SIG-M5 treated with dmso at 0.1 percent for 504 hours (cell line): Measurements from ENCODE around the gene TMEM238L.
A peak's percentile ranks its signal among the peaks of the same experiment; 100 is the strongest.
"Not testable (repeated sequence)": the region's sequence is repeated elsewhere in the genome, so short reads cannot be mapped to it uniquely, and the experiment has no call there.

ENCODE experiments used
- DNase-seq: peaks from one replicate; lab custom pipeline; 2025; ENCODE audit not compliant: unreplicated experiment; lab: John Stamatoyannopoulos, UW

The TMEM238L gene, protein sequence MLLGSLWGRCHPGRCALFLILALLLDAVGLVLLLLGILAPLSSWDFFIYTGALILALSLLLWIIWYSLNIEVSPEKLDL

DNA sequence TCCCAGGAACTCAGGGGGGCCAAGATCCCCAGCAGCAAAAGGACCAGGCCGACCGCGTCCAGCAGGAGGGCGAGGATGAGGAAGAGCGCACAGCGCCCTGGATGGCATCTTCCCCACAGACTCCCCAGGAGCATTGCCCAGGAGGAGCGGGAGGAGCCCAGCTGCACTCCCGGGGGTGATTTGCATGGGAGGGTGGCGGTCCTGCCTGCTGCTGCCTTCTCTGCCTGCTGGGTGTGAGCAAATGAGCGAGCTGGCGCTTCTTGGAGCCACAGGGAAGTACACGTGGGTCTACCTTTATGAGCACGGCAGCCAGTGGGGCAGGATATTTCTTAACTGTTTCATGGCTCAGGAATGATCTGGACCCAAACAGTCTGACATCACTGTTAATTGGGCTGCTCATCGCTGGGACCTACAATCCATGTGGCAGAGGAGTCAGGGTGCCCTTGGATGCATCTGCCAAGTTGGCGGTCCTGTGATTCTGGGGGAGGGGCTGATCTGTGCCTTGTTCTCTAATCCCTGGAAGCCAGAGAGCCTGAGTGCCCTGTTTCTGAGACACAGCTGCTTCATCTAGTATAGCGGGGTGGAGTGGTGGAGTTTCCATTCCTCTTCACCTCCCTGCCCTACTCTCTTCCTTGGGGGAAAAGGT is at the start of gene TMEM238L:
Gene TMEM238L, minus strand, starts transcription at position 270 of the 646 bp plus-strand sequence. Its CDS starts 136 bp downstream, at position 134.
- no peak for DNase-seq

DNA sequence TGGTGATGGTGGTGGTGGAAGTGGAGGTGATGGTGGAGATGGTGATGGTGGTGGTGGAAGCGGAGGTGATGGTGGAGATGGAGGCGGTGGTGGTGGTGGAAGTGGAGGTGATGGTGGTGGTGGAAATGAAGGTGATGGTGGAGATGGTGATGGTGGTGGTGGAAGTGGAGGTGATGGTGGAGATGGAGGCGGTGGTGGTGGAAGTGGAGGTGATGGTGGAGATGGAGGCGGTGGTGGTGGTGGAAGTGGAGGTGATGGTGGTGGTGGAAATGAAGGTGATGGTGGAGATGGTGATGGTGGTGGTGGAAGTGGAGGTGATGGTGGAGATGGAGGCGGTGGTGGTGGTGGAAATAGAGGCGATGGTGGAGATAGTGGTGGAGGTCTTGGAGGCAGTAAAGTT is 42.7 kb upstream of the TMEM238L start:
- not testable (repeated sequence) for DNase-seq

DNA sequence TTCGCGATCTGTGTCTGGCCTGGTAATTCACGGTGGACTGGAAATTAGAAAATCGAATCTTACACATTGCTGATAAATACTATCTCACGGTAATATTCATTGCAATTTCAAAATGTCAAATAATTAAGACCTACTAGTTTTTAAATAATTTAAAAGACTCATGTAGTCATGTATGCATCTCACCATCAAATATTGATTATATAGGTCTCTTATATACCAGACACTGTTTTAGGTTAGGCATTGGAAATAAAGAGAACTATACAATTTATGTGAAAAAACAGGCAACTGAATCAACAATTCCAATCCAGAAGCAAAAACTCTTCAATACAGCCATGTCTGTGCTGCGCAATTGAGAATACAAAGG is 41.5 kb upstream of the TMEM238L start:
- DNase-seq = no peak

DNA sequence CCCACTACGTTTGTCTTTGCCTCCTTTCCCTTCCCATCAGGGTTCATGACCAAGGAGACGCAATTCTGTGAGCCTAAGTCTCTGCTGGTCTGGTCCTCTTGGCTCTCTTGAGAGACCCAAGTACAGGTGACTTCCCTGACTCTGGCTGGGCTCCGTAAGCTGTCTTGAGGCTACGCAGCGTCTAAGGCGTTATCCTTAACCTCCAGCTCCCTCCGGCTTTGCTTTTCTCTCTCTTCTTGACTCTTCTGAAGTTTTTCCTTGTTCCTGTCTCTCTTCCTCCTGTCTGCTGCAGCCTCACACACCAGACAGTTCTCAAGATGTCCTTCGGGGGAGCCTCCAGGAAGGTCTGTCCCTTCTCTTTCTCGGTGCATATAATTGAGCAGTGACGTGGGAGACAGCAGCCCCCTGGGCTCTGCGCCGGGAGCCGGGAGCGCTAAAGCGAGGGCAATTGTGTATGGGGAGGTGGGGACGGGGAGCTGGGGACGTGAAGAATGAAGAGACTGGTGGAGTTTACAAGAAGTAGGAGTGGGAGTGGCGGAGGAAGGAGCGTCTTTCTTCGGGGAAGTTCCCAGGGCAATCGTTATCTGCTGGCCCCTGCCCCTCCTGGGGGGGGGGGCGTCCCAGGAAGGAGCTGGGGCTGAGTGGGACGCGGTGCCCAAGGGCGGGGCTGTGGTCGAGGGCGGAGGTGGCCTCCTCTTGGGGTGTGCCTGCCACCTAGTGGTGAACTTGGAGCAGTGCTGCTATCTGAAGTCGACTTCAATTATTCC is 40.9 kb upstream of the TMEM238L start:
- peak; percentile 53 for DNase-seq

DNA sequence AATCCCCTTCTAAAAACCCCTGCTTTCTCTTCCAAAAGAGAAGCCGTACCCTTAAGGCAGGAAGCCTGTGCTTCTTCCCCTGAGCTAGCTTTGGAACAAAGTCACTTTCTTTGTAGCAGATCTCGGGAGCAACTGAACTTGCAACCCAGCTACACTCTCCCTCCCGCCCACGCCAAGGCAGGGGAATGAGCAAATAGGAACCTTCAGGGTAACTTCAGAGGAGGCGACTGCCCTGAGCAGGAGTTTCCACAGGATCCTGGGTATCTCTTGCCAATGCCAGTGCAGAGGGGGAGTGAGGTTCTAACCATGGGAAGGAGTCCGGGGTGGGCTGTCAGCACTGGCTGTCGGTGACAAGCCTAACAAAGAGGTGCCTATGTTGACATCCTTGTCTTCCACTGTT is 39.9 kb upstream of the TMEM238L start:
- no peak for DNase-seq

DNA sequence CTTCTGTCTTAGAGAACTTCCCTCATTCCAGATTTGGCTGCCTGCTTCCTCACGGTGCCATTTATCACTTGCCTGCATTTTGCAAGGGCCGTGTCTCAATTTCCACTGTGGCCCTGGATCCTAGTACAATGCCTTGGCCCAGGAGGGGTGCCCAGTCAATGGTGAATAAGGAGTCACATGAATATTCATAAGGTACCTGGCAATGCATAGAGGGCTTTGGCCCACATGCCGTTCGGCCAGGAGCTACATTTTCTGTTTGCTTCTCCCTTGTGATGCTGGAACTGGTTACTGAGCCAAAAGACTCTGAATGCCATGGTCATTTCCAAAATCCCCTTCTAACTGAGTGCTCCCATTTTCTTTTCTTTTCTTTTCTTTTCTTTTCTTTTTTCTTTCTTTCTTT is 38.8 kb upstream of the TMEM238L start:
- no peak for DNase-seq

DNA sequence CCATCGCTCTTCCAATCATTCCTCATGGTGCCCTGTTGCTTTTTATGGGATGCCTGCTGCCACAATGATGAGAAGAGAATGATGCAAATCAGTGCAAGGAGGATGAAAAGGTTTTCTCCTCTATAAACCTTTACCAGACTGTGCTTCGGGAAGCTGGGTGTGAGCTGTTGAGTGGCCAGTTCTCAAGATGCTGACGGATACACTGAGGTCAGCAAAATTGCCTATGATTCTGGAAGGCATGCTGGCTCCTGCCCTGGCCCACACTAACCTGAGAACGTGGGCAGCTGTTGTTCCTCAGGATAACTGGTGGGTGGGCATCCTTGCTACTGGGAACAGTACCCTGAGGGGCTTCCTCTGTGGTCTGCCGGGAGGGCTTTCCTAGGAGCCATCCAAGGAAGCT is 34.8 kb upstream of the TMEM238L start:
- no peak for DNase-seq

DNA sequence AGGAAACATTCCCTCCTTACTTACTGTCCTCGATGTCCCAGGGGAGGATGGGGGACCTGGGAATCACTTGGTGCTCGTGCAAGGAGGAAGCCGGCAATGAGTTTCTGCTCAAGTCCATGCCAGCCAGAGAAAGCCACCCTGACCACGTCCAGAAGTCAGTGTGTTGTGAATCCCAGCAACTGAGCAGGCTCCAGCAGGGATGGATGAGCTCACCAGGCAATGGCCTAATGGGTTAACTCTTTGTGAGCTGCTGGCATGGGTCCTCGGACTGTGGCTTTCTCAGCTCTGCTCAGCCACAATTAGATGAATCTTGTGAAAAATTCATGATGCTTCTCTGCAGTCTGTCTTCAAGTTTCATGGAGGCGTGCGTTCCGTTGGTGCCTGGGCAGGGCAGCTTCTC is 34.0 kb upstream of the TMEM238L start, which contains the start of gene PIRT:
Gene PIRT, minus strand, starts transcription at position 167 of the 400 bp plus-strand sequence. CDS start 12,442 bp downstream, outside the sequence.
- DNase-seq = no peak

DNA sequence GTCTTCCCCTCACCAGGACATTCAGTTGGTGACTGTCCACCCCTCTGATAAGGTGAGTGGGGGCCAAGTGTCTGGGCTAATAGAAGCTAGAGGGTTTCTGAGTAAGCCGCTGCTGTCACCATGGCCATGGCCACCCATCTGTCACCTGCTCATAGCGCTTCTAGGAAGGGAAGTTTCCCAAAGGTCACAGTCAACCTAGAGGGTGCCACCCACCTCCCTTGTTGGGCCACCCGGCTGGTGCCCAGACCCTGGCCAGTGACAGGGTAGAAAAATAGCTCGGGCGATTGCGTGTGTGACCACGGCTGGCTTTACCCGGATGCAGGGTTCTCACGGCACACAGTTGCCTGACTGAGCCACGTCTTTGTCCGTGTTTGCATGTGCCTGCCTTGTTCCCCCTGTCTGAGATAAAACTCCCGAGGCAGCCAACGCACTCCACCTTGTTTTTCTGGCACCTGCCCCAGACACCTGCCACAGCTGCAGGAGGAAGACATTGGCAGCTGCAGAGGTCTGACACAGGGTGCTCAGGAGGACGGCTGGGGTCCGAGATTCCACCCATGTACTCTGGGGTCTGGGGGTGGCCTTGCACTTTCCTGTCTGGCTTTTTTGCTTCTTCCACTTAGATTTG is 33.2 kb upstream of the TMEM238L start:
- no peak for DNase-seq

DNA sequence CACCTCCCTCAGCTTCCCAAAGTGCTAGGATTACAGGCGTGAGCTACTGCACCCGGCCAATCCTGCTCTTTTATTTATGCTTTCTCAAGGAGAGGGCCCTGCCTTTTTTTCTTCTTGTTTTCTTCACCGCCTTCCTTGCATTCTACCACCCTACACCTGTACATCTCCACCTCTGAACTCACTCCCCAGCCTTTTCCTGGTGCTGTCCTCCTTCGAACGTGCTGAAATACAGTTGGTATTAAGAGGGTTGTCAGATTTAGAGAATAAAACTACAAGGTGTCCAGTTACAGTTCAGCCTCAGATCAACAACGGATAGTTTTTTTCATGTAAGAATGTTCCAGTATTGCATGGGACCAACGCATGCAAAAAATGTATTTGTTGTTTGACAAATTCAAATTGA is 32.2 kb upstream of the TMEM238L start:
- DNase-seq = no peak

DNA sequence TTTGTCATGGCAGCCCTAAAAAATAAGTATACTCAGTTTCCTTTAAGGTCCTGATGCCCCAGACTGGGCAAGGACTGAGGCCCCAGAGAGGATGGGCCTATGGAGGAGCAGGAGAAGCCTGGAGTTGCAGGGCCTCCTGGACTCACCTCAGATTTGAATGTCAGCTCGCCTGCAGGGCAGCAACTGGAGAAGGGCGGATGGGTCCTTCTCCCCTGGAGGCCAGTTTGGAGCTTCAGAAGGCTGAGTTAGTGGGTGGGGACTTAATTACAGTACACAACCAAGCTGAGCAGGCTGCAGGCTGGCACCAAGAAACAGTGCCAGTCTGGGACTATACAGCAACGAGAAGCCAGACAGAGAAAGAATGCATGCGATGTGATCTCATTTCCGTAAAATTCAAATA is 27.8 kb upstream of the TMEM238L start:
- DNase-seq = no peak

DNA sequence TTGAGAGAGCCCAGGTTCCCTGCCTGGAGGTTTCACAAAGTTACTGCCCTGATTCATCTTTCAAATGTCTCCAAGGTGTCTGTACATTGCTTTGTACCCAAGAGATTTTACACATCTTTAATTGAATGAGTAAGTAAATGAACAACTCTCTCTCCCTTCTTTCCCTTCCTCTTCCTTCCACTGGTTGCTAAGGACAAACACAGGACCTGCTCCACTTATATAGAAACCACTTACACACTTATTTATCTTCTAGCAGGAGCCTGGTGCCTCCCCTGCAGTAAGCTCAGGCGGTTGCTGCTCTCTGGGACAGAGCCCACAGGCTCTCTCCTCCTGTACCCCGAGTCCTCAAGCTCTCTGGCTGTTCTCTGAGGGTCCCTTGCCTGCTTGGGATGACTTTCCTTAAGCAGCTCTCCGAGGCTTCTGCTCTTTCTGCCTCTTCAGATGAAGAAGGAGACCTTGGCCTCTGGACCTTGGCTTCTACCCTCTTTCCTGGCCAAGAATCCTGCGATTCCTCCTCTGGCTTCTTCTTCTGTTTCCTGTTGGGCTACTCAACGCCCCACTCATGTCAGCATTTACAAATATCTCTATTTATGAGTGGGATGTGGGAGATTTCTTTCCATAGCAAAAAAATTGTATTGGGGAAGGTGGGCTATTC is 24.1 kb upstream of the TMEM238L start:
- no peak for DNase-seq

DNA sequence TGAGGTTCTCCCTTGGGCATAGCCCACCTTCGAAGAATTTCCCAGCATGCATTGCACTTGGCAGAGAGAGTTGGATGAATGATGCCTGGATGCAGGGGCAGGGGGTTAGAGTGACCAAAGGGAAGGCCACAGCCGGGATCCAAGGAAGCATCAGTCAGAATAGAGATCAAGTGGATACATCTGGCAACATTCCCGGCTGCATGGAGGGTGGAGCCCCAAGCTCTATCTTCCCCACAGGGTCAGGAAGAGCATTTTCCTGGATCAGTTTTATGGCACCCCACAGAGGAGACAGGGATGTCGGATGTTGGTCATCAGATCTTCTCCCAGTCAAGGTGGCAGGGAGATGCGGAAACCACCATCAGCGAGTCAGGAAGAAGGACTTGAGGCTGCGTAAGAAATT is 21.0 kb upstream of the TMEM238L start:
- DNase-seq = no peak

DNA sequence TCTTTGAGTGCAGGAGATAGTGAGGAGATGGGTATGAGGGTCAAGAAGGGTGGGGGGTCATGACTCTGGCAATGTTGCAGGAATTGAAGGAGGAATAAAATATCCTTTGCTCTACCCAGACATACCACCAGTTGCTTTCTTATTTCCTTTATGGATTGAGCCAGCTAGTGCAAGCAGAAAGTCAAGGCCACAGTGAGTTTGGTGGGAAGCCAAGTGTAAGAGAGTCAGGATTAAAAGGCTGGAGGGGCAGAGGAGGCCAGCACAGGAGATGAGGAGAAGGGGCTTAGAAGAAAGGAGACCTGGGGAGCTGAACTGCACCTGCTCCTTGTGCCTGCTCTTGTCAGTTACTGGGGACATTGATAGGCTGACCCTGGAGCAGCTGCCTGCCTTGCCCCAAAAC is 17.9 kb upstream of the TMEM238L start:
- no peak for DNase-seq

DNA sequence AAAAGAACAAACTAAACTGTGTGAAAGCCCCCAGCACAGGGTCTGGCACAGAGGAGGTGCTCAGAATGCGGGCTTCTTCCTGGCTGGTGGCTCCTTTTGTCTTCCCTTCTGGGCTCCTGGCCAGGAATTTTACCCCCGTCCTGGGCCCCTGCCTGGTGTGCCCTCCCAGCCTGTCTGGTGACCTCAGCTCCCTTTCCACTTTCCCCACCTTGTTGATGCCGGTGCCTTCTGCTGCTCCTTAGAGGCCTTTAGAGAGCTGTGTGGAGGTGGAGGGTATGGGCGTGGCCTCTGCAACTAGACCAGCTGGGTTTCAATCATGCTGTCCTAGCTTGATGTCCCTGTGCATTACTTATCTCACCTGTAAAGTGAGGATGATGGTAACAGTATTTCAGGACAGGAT is 17.2 kb upstream of the TMEM238L start:
- DNase-seq = no peak

DNA sequence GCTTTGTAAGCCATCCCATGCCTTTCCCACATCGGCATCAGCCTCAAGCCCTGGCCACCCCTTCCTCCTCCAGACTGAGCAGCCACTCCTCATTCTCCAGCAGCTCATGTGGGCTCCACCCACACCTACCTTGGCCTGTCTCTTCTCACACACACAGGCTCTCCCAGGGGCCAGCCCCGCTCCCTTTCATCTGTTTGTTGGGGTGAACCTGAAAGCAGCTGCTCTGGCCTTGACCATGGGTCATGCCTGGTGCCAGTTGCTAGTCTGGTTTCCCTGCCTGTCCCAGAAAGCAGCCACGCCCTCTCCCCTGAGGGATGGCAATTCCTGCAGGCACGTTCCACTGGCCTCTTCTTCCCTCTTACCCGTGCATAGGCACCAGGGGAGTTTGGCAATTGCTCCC is 11.4 kb upstream of the TMEM238L start:
- DNase-seq = peak; percentile 19

DNA sequence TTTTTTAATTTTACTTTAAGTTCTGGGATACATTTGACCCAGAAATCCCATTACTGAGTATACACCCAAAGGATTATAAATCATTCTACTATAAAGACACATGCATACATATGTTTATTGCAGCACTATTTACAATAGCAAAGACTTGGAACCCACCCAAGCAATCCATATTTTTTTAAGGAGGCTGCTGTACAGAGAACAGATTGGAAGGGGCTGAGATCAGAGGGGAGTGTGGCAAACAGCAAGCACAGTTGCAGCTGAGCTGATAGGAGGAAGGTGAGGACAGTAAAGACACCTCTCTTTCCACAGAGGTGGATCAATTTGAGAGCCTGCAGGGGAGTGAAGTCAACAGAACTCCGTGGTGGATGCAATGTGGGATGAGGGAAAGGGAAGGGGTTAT is 10.2 kb upstream of the TMEM238L start:
- DNase-seq = no peak

DNA sequence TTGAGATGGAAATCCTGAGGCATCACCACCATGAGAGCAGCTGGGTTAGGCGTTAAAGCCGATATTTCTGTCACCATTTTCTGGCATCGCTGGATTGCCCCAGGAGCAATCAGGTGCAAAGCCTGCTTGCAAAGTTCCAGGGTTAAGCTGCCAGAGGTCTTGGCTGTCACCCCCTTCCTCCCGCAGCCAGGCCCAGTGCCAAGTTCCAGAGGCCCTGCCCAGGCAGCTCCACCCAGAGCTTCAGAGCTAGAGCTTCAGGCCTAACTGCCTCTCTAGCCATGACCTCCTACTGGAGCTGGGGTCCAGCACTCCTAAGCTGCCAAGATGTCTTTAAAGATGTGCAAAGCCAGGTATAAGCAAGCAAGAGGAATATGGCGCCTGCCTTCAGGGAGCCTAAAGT is 8.8 kb upstream of the TMEM238L start:
- DNase-seq = no peak

DNA sequence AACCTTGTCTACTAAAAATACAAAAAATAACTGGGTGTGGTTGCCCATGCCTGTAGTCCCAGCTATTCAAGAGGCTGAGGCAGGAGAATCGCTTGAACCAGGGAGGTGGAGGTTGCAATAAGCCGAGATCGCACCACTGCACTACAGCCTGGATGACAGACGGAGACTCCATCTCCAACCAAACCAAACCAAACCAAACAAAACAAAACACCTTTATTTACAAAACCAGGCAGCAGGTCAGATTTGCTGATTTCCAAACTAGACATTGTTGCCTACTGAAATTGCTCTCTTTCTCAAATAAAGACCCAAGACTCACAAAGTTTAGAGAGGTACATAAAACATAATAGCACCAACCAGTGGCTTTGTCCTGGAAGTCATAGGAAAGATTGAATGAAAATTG is 5.7 kb upstream of the TMEM238L start:
- DNase-seq = no peak

DNA sequence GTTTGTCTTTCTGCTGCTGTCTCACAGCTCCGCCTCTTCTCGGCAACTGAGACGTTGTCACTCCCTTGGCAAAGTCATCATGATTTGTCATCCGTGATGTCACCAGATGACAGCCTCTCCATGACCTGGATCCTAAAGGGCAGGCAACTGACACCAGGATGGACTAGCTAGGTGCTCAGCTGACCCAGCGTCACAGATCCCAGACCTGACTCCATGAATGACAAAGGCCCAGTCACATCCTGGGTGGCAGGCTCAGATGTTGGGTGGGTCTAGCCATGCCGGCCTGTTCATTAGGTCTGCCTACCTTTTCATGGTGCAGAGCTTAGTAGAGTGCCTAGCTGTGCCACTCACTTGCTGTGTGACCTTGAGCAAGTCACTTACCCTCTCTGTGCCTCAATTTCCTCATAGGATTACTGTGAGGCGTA is 3.8 kb upstream of the TMEM238L start:
- DNase-seq = no peak

DNA sequence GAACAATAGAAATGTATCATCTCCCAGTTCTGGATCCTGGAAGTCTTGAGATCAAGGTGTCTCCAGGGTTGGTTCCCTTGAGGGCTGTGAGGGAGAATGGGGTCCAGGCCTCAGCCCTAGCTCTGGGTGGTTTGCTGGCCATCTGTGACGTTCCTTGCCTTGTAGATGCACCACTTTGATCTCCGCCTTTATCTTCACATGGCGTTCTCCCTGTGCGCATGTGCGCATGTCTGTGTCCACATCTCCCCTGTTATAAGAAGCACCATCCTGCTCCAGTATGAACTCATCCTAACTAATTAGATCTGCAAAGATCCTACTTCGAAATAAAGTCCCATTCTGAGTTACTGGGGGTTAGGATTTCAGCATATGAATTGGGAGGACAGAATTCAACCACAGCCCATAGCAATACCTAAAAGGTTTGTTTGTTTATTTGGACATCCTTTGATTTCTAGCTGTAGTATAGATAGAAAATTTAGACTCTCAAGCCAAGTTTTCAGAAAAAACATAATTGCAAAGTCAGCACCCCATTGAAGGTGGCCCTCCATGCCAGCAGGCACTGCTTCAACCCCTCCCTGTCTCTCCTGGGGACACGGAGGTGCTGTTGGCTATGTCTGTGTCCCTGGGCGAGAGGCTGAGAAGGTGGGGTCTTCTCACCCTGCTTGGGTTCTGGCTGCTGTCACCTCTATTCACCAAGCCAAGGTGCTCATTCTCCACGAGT is 2.8 kb upstream of the TMEM238L start:
- DNase-seq = no peak
